Measurements from ENCODE around the gene SCT.
"Not testable (repeated sequence)": the region's sequence is repeated elsewhere in the genome, so short reads cannot be mapped to it uniquely, and the experiment has no call there.

Gene SCT, protein sequence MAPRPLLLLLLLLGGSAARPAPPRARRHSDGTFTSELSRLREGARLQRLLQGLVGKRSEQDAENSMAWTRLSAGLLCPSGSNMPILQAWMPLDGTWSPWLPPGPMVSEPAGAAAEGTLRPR

DNA sequence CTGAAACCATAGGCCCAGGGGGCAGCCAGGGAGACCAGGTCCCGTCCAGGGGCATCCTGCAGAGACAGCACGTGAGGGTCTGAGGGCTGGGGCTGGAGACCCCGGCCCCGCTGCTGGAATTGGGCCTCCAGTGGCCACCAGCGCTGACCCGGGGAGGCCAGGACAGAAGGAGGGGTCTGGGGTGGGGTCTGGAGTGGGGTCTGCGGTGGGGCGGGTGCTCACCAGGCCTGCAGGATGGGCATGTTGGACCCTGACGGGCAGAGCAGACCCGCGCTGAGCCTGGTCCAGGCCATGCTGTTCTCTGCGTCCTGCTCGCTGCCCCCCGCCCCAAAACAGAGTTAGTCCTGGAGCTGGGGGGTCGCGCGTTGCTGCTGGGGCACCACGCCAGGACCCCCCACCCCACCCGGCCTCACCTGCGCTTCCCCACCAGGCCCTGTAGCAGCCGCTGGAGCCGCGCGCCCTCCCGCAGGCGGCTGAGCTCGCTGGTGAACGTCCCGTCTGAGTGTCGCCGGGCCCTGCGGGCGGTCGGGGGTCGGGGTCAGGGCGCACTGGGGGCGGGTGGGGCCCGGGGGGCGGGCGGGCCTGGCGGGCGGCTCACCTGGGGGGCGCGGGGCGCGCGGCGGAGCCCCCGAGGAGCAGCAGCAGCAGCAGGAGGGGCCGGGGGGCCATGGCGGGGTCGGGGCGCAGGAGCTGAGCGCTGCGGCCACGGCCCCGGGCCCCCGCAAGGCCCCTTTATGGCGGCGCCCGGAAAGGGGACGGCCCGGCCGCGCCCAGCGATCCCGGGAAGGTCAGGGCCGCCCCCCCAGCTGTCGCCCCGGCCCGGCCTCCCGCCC is at the start of gene SCT:
SCT (minus strand) TSS at position 707 of the 833 bp plus-strand sequence; CDS start at position 669, 38 bp downstream.
- DNase-seq: no peak

DNA sequence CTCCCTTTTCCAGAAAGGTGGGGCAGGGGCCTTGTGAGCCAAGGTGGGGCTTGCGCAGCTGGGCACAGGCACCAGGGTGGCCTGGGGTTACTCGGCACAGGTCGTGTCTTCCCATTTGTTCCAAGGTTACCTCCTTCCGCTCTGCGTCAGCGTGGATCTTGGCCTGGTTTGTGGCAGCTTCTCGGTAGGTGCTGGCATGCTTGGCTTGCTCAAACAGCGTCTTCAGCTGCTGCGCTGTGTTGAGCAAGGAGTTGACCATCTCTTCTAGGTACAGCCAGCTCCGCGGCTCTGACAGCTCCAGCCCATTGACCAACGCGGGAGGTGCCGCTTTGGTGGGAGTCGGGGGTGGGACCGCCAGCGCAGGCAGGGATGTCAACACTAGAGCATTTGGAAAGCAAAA is 47.4 kb upstream of the SCT start:
- no peak for DNase-seq

DNA sequence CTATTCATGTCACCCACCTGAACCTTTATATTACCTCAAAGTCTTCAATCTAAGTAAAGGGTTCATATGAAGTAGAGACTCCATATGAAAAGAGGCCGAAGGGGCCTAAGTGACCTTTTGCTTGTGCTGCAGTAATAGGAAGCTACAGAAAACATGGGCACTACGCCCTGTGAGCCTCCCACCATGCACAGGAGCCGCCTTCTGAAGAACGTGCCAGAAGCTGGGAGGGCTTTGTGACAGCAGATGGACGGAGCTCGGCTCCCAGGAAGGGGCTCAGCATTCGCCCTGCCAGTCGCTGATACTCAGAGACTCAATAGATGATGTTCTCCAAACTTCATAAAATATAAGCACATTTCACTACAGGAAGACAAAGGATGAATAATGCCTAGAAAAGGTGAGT is 46.9 kb upstream of the SCT start:
- no peak for DNase-seq

DNA sequence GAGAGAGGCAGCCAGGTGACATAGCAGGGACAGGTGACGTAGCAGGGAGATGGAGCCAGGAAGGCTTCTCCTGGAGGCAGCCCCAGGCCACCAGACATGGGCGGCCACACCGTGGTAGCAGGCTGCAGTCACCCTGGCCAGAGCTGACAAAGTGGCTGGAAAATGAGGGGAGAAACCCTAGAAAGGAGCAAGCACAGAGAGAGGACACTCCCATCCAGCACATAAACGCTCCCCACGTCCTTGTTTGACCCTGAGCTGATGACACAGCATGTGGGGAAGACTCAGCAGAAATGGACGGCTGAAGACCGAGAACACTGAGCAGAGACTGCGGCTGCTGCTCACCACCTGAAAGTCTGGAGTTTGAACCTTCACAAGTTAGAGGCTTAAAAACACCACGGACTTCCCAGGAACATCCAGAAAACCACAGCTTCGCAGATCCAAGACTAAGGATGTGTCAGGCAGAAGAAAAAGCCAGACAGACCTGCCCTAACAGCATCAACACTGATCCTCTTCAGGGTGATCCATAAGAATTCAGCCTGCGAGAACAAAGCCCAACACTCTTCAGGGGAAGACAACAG is 38.8 kb upstream of the SCT start:
- no peak for DNase-seq

DNA sequence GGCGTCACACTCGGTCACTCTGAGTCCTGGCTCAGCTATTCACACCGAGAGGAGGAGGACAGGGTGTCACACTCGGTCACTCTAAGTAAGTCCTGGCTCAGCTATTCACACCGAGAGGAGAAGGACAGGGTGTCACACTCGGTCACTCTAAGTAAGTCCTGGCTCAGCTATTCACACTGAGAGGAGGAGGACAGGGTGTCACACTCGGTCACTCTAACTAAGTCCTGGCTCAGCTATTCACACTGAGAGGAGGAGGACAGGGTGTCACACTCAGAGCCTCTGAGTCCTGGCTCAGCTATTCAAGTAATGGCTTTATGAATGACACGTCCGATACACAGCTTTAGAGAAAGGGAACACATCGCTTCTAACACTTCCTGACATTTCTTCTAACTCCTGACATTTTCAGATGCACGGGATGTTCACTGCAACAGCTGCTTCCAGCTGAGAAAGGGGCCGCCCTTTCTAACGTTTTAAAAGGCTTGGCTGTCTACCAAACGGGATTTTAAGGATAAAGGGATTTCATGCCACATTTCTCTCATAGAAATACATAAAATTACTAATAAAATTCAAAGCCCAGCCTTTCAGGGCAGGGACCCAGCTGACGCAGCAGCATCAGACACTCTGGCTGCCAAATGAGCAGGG is 38.2 kb upstream of the SCT start:
- DNase-seq: no peak

DNA sequence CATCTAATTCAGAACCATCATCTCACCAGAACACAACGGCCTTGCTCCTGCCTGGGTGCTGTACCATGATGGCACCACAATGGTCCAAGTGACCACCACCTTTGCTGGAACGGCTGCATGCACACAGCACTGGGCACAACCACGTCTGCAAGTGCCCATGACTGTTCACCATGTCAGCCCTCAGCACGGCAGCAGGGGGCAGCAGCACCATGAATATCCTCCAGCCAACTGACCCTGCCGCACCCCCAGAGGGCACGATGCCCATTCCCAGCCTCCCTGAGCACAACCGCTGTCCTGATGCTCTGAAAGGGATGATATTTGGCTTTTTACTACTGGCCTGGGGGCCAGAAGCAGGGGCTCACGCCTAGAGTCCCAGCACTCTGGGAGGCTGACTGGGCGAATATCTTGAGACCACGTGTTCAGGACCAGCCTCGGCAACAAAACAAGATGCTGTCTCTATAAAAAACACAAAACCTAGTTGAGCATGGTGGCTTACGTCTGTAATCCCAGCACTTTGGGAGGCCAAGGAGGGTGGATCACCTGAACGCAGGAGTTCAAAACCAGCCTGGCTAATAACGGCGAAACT is 35.8 kb upstream of the SCT start:
- DNase-seq: no peak

DNA sequence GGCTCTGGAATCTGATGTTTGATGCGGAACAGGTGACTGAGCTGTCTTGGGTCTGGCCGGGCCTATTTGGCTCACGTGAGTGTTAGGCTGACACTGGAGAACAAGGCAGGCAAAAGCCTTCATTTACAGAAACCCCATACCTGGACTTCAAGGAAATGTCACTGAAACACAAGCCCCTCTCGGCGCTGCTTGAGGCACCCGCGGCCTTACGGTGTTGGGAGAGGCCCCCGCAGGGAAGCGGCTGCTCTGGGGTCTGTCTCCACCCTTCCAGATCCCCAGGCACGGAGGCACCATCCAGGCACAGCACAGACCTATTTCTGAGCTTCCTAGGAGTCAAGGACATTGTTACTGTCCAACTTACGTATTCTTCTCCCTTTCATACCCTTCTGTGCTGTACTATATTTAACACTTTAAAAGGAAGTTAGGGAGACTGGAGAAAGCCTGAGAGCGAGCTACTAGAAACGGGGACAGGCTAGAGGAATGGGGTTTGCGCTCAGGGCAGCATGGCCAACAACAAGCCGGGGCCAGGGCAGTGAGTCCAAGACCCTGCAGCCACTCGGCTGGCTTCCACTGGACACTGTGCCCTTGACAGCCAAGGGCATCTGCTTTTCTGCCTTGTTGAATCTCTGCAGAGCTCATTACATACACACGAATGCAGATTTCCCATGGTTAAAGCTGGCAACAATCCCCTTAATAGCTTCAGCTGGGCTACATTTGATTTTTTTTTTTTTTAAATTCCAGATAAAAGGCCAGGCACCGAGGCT is 33.9 kb upstream of the SCT start:
- no peak for DNase-seq

DNA sequence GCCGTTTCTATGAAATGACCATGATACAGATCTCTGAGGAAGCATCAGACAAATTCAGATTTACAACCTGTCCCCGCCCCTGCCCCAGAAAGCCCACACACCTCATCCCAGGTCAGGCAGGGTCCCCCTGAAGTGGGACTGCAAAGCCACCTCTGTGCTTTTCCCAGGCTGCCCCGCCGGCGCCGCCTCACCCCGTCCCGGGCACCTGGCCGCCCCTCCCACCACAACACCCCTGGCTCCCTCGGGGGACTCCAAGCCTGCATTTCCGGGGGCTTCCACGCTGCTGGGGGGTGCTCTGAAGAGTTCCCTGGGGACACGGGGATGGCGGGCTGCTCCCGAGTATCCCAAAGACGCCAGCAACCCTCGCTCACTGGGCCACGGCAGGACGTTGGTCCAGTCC is 33.3 kb upstream of the SCT start:
- no peak for DNase-seq

DNA sequence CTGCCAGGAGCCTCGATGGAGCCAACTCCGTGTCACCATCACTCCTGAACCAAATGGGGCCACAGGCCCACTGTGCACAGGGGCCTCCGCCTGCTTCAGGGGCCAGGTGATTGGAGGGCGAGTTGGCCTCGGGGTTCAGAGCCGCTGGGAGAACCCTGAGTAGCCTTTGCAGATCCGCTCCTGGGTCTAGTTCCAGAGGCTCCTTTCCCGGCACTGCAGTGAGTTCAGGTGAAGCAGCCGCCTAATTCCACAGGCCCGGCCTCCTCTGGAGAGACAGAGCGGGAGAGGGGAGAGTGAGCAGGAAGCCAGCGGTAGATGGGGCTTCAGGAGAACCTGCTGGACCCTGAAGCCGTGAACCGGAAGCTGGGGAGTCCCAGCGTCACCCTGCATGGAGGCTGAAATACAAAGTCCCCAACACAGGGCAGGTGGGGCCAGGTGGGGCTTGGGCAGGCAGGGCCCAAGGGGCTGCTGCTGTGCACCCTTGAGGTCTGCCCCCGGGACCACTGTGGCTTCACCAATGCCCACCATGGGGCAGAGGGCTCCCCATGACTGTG is 32.6 kb upstream of the SCT start:
- no peak for DNase-seq

DNA sequence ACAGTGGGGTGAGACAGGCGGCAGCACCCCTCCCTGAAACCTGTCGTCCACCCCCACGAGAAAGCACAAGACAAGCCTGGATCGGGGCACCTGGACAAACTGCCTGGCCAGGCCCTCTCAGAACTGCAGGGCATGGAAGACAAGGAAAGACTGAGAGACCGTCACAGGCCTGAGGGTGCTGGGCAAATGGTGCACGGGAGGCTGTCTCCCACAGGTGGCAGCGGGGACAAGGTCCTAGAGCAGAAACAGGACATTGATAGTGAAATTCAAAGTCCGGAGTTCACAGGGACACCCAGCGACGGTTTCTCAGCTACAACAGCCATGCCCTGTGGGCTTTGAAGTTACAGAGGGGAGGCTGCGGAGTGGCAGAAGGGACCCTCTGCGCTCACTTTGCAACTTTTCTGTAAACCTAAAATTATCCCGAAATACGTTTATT is 30.7 kb upstream of the SCT start:
- DNase-seq: no peak

DNA sequence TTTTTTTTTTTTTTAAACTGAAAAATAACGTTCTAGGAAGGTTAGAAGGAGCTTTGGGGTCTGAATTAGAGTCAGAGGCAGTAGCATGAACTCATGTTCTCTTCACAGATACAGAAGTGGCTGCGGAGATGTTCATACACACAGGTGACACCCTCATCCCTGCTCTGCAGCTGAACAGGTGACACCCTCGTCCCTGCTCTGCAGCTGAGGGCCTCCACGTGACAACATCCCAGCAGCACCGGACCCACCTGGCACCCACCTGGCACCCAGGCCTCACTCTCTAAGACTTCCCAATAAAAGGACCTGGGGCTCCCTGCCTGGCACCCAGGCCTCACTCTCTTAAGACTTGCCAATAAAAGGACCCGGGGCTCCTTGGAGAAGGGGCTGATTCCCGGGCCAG is 29.9 kb upstream of the SCT start:
- DNase-seq: no peak

DNA sequence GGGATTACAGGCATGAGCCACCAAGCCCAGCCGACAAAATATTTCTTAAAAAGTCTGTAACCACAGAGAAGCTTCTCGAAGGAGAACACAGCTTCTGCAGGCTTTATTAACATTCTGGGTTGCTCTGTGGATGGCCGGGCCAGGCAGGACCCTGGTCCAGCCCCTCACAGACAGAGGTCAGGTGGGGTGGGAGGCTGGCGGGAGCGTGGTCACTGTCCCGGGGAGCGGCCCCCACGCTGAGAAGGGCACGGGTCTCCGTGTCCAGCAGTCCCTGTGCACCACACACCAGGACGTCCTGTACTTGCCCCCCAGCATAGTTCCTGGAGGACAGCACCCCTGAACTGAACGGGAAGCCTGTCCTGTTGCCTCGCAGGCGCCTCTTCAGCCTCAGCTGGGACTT is 29.4 kb upstream of the SCT start:
- no peak for DNase-seq

DNA sequence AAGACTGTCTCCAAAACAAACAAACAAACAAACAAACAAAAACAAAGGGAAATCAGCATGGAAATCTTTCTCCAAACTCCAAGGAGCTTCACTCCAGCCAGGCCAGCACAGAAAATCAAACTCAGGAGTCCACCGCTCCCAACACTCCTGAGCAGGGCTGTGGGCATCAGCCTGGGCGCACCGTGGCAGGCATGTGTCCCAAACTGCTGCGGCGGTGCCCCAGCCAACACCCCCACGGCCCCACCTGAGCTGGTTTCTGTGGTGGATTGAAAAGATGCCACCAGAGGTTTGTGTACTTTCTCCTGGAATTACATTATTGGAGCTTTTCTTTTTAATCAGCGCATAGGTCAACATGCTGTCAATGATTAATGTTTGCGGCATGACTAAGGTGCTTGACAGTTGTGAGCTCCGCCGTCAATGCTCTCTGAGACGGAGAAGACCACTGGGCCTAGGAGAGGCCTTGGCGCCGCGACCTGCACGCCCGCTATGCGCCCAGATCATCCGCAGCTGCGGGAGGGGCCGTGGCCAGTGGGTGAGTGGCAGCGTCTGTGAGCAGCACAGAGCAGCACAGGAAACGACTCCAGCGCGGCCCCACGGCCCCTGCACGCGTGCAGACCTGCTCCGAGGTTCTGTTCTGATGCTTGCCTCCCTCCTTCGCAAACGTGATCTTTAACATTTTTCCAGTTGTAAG is 28.2 kb upstream of the SCT start:
- no peak for DNase-seq

DNA sequence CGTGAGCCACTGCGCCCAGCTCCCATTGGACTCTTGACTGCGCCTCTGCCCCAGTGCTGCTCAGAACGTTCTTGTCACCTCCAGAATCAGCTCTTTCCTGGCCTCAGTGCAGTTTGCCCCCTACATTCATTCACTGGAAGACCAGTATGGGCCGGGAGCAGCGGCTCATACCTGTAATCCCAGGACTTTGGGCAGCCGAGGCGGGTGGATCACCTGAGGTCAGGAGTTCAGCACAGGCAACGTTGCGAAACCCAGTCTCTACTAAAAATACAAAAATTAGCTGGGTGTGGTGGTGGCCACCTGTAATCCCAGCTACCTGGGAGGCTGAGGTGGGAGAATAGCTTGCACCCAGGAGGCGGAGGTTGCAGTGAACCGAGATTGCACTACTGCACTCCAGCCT is 27.5 kb upstream of the SCT start:
- not testable (repeated sequence) for DNase-seq

DNA sequence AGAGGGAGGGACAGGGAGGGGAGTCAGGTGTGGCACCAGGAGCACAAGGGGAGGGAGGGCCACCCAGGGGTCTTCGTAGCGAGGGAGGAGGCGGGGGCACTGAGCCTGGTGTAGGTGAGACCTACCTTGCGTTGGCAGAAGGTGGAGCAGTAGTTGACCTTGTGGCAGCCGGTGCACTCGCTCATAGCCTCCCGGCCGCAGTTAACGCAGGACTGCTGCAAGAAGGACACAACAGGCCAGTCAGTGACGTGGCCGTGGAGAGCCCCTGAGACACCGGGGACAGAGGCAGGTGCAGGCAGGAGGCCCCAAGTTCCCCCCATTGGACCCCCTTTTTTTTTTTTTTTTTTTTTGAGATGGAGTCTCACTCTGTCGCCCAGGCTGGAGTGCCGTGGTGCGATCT is 26.9 kb upstream of the SCT start:
- DNase-seq: no peak

DNA sequence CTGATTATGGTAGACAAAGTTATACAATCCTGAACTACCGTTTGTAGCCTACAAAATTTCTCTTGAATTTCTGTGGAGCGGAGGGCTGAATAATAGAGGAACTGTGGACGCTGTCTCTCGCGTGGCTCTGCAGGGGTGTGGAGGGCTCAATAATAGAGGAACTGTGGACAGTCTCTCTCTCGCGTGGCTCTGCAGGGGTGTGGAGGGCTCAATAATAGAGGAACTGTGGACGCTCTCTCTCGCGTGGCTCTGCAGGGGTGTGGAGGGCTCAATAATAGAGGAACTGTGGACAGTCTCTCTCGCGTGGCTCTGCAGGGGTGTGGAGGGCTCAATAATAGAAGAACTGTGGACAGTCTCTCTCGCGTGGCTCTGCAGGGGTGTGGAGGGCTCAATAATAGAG is 26.2 kb upstream of the SCT start:
- DNase-seq: not testable (repeated sequence)

DNA sequence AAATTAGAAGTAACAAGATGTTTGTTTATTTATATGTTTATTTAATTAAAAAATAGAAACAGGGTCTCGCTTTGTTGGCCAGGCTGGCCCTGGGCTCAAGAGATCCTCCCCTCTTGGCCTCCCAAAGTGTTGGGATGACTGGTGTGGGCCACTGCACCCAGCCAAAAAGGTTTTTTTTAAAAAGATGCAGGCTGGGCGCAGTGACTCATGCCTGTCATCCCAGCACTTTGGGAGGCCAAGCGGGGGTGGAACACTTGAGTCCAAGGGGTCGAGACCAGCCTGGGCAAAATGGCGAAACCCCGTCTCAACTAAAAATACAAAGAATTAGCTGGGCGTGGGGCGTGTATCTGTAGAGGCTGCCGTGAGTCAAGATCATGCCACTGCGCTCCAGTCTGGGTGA is 23.5 kb upstream of the SCT start:
- no peak for DNase-seq

DNA sequence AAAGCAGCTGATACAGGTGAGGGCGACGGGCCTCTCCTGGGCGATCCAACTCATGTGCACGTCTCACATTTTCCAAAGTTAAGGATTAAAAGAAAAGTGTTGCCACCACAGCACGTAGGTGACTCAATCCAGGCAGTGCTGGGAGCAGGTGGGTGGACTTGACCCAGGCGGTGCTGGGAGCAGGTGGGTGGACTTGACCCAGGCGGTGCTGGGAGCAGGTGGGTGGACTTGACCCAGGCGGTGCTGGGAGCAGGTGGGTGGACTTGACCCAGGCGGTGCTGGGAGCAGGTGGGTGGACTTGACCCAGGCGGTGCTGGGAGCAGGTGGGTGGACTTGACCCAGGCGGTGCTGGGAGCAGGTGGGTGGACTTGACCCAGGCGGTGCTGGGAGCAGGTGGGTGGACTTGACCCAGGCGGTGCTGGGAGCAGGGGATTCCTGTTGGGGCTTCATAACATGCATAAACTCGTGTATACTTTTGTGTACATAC is 20.7 kb upstream of the SCT start:
- not testable (repeated sequence) for DNase-seq

DNA sequence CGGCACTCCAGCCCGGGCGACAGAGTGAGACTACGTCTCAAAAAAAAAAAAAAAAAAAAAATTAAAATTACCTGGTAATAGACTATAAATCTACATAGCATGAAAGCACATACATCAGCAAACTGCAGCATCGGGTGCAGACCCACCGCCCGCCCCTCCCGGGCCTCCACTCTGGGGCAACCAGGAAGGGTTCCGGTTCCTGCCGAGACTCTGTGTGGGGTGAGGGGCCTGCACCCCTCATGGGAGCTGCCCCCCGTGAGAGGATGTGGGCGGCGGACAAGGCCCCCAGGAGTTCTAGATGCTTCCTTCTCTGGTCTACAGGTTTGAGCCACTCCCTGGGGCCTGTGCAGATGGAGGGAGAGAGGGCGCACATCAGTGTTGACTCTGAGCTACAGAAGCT is 19.2 kb upstream of the SCT start:
- DNase-seq: no peak

DNA sequence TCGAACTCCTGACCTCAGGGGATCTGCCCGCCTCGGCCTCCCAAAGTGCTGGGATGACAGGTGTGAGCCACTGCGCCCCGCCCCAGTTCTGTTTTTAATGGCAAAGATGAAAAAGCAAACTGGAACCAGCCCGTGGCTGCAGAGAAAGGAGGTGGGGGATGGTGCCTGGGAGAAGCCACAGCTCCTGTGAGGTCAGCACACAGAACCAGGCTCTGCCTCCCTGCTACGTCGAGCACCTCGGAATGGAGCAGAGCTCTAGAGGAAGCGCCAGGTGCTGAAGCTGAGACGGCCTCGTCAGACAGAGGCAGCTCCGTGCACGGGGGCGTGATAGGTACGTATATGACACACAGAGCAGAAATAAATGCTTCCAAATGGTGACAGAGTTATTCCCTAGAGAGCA is 18.6 kb upstream of the SCT start:
- no peak for DNase-seq

DNA sequence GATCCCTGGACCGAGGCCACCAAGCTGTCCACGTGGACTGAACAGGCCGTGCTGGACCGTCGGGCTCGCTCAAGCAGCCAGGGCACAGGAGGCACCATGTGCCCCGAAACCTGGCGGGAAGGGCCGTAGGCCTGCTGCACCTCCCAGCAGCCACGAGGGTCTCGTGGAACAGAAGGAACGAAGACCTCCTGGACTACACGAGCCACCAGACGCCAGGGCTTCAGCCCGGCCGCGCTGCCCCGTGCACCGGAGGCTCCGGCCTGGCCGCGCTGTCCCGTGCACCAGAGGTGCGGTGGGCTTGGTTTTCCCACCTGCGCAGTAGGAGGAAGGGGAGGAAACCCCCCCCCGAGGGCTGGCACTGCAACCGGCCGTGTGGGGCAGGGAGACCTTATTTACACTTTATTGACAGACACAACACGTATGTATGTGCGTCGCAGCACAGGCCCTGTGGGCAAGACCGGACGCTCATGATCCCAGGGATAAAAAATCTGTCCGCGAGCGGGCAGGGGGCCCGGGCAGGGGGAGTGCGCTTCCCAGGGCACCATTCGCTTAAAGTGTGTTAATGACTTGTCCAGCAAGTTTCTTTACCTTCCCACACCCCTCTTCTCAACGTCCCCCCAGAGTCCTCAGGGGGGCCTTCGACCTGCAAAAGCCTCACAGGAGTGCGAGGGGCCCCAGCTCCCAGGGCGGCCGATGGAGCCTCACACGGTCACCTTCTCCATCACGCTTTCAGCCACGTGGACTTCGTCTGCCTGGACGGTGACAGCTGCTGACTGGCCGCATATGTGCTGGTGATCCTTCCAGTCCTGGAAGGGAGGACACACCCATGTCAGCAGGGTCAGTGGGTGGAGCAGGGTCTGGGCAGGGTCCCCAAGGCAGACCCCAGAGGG is 17.1 kb upstream of the SCT start:
- DNase-seq: no peak

All from NCI-H1105 (cell line).